NCI-H1930 (cell line): Measurements from ENCODE around the gene EDEM2.
"Not testable (repeated sequence)": the region's sequence is repeated elsewhere in the genome, so short reads cannot be mapped to it uniquely, and the experiment has no call there.

ENCODE experiments used
- DNase-seq, 2 experiments: peaks; one replicate each; lab custom pipeline; 2025; lab: John Stamatoyannopoulos, UW

The EDEM2 gene

DNA sequence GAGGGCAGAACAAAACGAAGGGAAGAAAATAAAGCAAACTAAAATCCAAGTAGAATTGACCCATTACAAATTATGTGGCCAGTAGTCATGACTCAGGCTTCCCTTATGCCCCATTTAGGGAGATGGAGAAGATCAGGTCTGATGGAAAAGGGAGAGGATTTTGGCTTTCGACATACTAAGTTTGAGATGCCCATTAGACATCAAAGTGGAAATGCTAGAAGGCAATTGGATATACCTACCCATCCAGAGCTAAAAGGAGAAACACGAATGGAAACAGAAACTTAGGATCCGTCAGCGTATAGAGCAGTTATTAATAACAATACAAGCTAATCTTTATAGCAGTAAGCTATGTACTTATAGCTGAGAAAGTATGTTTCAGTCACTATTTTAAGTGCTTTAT is 59.3 kb downstream of the EDEM2 start:
- no peak for DNase-seq

GRCh38 chr20:35087355-35087754 is 59.8 kb downstream of the EDEM2 start:
- DNase-seq = no peak

- no peak for DNase-seq
Observed at GRCh38 chr20:35085477-35086225, 61.5 kb downstream of the EDEM2 start.

GRCh38 chr20:35084998-35085397 is 62.1 kb downstream of the EDEM2 start:
- DNase-seq = no peak

DNA sequence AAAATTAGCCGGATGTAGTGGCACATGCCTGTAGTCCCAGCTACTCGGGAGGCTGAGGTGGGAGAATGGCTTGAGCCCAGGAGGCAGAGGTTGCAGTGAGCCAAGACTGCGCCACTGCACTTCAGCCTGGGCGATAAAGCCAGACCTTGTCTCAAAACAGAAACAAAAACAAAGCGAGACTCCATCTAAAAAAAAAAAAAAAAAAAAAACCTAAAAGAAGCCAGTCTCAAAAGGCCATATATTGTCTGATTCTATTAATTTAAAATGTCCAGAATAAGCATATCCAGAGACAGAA is 66.8 kb downstream of the EDEM2 start:
- DNase-seq = not testable (repeated sequence)

GRCh38 chr20:35079472-35080347 is 67.4 kb downstream of the EDEM2 start:
- no peak for DNase-seq

- DNase-seq = no peak
Observed at GRCh38 chr20:35077872-35078271, 69.3 kb downstream of the EDEM2 start.

GRCh38 chr20:35077341-35077740 is 69.8 kb downstream of the EDEM2 start:
- DNase-seq = no peak

DNA sequence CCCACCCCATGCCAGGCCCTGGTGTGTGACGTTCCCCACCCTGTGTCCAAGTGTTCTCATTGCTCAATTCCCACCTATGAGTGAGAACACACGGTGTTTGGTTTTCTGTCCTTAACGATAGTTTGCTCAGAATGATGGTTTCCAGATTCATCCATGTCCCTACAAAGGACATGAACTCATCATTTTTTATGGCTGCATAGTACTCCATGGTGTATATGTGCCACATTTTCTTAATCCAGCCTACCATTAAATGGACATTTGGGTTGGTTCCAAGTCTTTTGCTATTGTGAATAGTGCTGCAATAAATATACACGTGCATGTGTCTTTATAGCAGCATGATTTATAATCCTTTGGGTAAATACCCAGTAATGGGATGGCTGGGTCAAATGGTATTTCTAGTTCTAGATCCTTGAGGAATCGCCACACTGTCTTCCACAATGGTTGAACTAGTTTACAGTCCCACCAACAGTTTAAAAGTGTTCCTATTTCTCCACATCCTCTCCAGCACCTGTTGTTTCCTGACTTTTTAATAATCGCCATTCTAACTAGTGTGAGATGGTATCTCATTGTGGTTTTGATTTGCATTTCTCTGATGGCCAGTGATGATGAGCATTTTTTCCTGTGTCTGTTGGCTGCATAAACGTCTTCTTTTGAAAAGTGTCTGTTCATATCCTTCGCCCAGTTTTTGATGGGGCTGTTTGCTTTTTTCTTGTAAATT is 75.5 kb downstream of the EDEM2 start:
- not testable (repeated sequence) for DNase-seq

DNA sequence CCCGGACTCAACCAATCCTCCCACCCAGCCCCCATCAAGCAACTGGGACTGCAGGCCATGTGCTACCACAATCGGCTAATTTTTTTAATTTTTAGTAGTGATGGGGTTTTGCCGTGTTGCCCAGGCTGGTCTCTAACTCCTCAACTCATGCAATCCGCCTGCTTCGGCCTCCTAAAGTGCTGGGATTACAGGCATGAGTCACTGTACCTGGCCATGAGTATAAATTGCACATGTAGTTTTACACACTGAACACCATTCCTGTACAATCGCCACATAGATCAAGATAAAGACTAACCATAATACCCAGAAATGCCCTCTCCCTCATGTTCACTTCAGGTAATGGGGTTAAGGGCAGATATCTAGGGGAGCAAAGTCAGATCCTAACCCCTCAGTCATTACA is 80.9 kb downstream of the EDEM2 start:
- no peak for DNase-seq
